ENCODE results near the gene SPINK4.

SPINK4 gene

DNA sequence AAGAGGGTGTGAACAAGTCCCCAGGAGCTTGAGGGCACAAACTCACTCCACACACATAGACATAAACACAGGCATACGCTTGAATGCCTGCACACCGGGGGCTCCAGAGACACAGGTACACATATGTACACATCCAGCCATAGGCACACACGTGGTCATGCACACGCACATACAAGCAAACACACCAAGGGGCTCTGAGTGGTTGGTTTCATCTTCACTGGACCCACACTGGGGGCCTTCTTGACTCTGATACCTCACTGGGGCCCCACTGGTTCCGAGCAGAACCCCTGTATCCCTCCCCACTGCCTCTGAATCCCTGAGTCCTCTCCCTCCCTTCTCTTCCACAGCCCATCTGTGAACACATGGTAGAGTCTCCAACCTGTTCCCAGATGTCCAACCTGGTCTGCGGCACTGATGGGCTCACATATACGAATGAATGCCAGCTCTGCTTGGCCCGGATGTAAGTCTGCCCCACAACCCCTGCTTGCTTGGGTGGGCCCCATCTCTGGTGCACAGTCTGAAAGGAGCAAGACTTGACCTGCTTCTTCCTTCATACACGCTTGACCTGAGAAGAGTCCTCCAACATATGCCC, 6.4 kb downstream of the SPINK4 start:
- no peak overlapping the region for H3K27ac ChIP-seq (ENCODE audit: low read length)

DNA sequence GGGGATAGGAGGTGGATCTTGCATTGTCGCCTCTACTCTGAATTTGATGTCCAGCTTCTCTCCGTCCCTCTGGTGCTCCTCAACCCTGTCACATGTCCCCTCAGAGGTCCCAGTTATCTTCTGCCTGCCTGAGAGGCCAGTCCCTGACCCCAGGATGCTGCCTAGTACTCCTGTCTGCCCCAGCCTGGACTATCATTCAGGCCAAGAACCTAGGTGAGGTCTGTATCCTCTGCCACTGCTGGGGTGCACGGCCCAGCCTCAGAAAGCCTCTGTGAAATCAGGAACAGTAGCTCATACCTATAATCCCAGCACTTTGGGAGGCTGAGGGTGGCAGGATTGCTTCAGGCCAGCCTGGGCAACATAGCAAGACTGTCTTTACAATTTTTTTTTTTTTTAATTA, 8.6 kb downstream of the SPINK4 start:
- no peak overlapping the region for H3K27ac ChIP-seq (ENCODE audit: low read length)
- no peak overlapping the region for H3K4me3 ChIP-seq (ENCODE audit: low read depth in 1 of 2, low read length in 2 of 2)
- H3K36me3 ChIP-seq (ENCODE audit: control insufficient read depth in 1 of 2, insufficient read depth in 2 of 2, low read length in 2 of 2): peaks cover 12 to 13% of the 10 kb centered on the region in 2 donors
- no peaks in the 10 kb centered on the region for H3K27me3 ChIP-seq (ENCODE audit: low read depth, low read length)
- no peaks in the 10 kb centered on the region for H3K9me3 ChIP-seq (ENCODE audit: control insufficient read depth in 1 of 2, low read length in 2 of 2)
- no peaks in the 10 kb centered on the region for H3K4me1 ChIP-seq (ENCODE audit: control insufficient read depth in 1 of 2, insufficient read depth in 2 of 2, low read length in 2 of 2)

More for the DNA sequence above, 6.4 kb downstream of the SPINK4 start:
- Histone ChIP-seq H3K4me1 (ENCODE audit: control insufficient read depth in 1 of 2, insufficient read depth in 2 of 2, low read length in 2 of 2) (no peaks in the 10 kb centered on the region), H3K4me3 (ENCODE audit: low read depth in 1 of 2, low read length in 2 of 2) (no peak overlapping the region), H3K36me3 (ENCODE audit: control insufficient read depth in 1 of 2, insufficient read depth in 2 of 2, low read length in 2 of 2) (peaks cover 0 to 3% of the 10 kb centered on the region in 2 donors), H3K9me3 (ENCODE audit: control insufficient read depth in 1 of 2, low read length in 2 of 2) (no peaks in the 10 kb centered on the region), H3K27me3 (ENCODE audit: low read depth, low read length) (no peaks in the 10 kb centered on the region)

DNA sequence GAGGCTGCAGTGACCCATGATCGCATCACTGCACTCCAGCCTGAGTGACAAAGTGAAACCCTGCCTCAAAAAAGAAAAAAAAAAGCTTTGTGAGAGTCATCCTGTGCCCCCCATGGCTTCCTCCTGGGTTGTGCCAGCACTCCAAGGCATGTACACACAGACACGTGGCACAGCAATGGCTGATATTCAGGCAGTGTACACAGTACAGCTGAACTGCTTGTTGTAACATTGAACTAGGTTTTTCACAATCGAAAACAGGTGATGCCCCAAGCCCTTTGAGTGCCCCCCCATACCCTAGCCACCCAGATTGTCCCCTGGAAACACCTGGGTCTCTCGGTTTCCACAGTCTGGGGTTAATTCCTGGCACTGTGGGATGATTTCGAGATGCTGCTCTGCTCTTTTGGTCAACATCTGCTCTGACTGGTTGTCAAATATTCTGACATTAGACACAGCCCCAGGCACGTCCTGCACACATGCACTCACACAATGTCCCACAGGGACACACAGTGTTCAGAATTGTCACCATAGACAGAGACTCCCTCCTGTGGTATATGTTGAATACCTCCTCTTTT, 9.2 kb downstream of the SPINK4 start:
- Histone ChIP-seq H3K9me3 (ENCODE audit: control insufficient read depth in 1 of 2, low read length in 2 of 2) (no peaks in the 10 kb centered on the region), H3K27ac (ENCODE audit: low read length) (no peak overlapping the region), H3K36me3 (ENCODE audit: control insufficient read depth in 1 of 2, insufficient read depth in 2 of 2, low read length in 2 of 2) (peaks cover 14 to 17% of the 10 kb centered on the region in 2 donors), H3K4me3 (ENCODE audit: low read depth in 1 of 2, low read length in 2 of 2) (no peak overlapping the region), H3K4me1 (ENCODE audit: control insufficient read depth in 1 of 2, insufficient read depth in 2 of 2, low read length in 2 of 2) (no peaks in the 10 kb centered on the region), H3K27me3 (ENCODE audit: low read depth, low read length) (no peaks in the 10 kb centered on the region)

DNA sequence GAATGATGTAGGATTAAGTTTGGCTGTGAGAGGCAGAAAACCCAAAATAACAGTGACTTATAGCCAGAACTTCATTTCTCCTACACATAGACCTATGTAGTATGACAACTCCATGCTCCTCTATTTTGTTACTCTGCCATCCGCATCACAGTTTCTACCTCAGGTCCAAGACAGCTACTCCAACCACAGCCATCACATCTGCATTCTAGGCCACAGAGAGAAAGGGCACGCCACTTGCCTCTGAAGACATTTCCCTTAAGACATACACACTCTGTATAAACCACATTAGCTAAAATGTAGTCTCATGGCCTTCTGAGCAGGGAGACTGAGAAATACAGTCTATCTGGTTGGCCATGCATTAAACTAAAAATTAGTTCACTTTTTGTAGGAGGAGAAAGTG, 10.0 kb downstream of the SPINK4 start:
- H3K36me3 ChIP-seq (ENCODE audit: control insufficient read depth in 1 of 2, insufficient read depth in 2 of 2, low read length in 2 of 2): peaks cover 22 to 25% of the 10 kb centered on the region in 2 donors
- H3K27ac ChIP-seq (ENCODE audit: low read length): no peak overlapping the region
- no peaks in the 10 kb centered on the region for H3K27me3 ChIP-seq (ENCODE audit: low read depth, low read length)
- H3K4me3 ChIP-seq (ENCODE audit: low read depth in 1 of 2, low read length in 2 of 2): no peak overlapping the region
- H3K4me1 ChIP-seq (ENCODE audit: control insufficient read depth in 1 of 2, insufficient read depth in 2 of 2, low read length in 2 of 2): no peaks in the 10 kb centered on the region
- no peaks in the 10 kb centered on the region for H3K9me3 ChIP-seq (ENCODE audit: control insufficient read depth in 1 of 2, low read length in 2 of 2)

DNA sequence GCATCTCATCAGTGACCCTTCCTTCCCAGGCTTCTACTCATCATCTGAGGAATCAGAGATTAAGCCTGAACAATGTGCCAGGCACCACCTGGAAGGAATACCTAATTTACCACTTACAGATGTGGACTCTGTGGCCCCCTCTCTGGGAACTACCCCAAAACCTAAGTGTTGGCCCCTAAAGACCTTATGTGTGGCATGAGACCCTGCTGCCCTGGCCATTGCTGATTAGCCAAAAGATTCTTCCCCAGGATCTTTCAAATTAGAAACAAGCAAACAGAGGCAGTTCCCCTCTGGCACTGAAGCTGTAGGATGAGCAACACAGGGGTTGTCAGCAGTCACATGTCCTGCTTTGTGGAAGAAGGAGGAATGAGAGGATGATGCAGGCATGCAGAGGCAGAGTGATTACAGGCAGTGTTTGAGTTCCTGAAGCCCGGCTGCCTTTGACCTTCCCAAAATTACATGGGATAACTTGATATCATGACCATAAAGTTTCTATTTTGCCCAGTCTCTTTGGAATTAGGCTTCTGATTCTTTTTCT, 10.6 kb downstream of the SPINK4 start:
- H3K36me3 ChIP-seq (ENCODE audit: control insufficient read depth in 1 of 2, insufficient read depth in 2 of 2, low read length in 2 of 2): peaks cover 27 to 31% of the 10 kb centered on the region in 2 donors
- H3K4me3 ChIP-seq (ENCODE audit: low read depth in 1 of 2, low read length in 2 of 2): no peak overlapping the region
- H3K27ac ChIP-seq (ENCODE audit: low read length): no peak overlapping the region
- H3K9me3 ChIP-seq (ENCODE audit: control insufficient read depth in 1 of 2, low read length in 2 of 2): no peaks in the 10 kb centered on the region
- H3K27me3 ChIP-seq (ENCODE audit: low read depth, low read length): no peaks in the 10 kb centered on the region
- H3K4me1 ChIP-seq (ENCODE audit: control insufficient read depth in 1 of 2, insufficient read depth in 2 of 2, low read length in 2 of 2): no peaks in the 10 kb centered on the region

DNA sequence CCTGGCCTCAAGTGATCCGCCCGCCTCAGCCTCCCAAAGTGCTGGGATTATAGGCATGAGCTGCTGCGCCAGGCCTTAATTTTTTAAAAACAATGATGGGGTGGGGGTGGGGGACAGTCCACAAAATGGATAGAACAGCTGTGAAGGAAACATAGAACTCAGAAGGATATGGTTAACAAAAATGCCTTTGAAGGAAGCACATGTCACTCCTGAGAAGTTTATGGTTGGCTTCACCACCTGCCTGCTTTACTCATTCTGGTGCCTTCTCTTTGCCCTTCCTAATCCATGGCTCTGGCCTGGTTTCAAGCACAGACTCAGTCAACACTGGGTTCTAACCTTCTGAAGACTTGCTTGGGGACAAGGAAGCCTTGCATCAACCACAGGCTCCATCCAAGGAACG, 14.2 kb downstream of the SPINK4 start:
- peaks cover 50 to 61% of the 10 kb centered on the region in 2 donors for H3K36me3 ChIP-seq (ENCODE audit: control insufficient read depth in 1 of 2, insufficient read depth in 2 of 2, low read length in 2 of 2)
- H3K27me3 ChIP-seq (ENCODE audit: low read depth, low read length): no peaks in the 10 kb centered on the region
- H3K9me3 ChIP-seq (ENCODE audit: control insufficient read depth in 1 of 2, low read length in 2 of 2): no peaks in the 10 kb centered on the region
- no peak overlapping the region for H3K4me3 ChIP-seq (ENCODE audit: low read depth in 1 of 2, low read length in 2 of 2)
- no peaks in the 10 kb centered on the region for H3K4me1 ChIP-seq (ENCODE audit: control insufficient read depth in 1 of 2, insufficient read depth in 2 of 2, low read length in 2 of 2)
- H3K27ac ChIP-seq (ENCODE audit: low read length): no peak overlapping the region

DNA sequence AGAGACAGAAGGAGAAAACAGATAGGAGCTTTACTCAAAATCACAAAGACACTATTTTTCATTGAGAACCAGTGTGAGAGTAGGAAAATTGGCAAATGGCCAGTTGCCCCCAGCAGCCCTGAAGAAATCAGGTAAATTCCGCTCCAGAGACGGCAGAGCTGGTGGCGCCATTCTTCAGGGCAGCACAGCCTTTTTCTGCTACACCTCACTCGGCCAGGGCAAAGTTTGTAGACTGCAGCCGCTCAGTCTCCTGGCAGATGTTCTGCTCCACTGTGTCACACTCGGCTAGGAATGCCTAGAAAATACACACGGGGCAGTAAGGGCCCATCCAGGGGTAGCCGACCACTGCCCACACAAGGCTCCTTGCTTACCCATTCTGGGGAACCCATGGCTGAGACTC, 15.0 kb downstream of the SPINK4 start:
- H3K36me3 ChIP-seq (ENCODE audit: control insufficient read depth in 1 of 2, insufficient read depth in 2 of 2, low read length in 2 of 2): peaks cover 58 to 69% of the 10 kb centered on the region in 2 donors
- no peak overlapping the region for H3K27ac ChIP-seq (ENCODE audit: low read length)
- no peak overlapping the region for H3K4me3 ChIP-seq (ENCODE audit: low read depth in 1 of 2, low read length in 2 of 2)
- H3K27me3 ChIP-seq (ENCODE audit: low read depth, low read length): no peaks in the 10 kb centered on the region
- no peaks in the 10 kb centered on the region for H3K4me1 ChIP-seq (ENCODE audit: control insufficient read depth in 1 of 2, insufficient read depth in 2 of 2, low read length in 2 of 2)
- no peaks in the 10 kb centered on the region for H3K9me3 ChIP-seq (ENCODE audit: control insufficient read depth in 1 of 2, low read length in 2 of 2)

DNA sequence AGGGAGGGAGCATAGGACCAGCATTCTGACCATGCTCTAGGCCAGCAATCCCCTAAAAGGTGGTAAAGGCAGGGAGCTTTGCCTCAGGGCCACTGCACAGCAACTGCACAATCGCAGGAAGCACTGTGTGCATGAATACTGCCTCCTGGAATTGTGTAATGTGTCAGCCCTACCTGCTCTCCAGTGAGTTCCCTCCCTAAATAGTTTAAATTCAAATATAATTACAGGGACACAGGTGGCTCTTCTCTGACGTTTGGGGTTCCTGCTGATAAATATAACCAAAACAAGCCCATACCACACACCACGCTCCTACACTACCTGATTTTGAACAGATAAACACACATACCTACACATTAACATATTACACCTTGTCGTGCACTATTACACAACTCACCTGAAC, 15.5 kb downstream of the SPINK4 start:
- Histone ChIP-seq H3K27ac (ENCODE audit: low read length) (no peak overlapping the region), H3K4me1 (ENCODE audit: control insufficient read depth in 1 of 2, insufficient read depth in 2 of 2, low read length in 2 of 2) (no peaks in the 10 kb centered on the region), H3K27me3 (ENCODE audit: low read depth, low read length) (no peaks in the 10 kb centered on the region), H3K36me3 (ENCODE audit: control insufficient read depth in 1 of 2, insufficient read depth in 2 of 2, low read length in 2 of 2) (peaks cover 62 to 73% of the 10 kb centered on the region in 2 donors), H3K4me3 (ENCODE audit: low read depth in 1 of 2, low read length in 2 of 2) (no peak overlapping the region), H3K9me3 (ENCODE audit: control insufficient read depth in 1 of 2, low read length in 2 of 2) (no peaks in the 10 kb centered on the region)

DNA sequence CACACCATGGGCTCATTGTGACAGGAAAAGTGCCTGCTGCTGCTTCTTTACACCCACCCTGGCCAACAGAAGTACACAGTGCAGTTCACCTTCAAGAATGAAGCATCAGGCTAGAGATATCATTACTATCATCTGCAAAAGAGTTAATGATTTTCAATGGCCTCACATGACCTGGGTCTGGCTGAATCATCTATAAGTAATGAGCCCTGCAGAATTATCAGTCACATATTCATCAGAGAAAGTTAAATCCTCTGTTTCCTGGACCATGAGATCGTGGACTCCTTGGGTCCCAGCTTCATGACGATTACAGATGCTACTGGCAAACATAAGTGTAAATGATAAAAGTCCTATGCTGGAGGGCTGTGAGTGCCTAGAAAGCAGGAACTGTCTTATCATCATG, 16.3 kb downstream of the SPINK4 start:
- Histone ChIP-seq H3K36me3 (ENCODE audit: control insufficient read depth in 1 of 2, insufficient read depth in 2 of 2, low read length in 2 of 2) (peaks cover 68 to 81% of the 10 kb centered on the region in 2 donors), H3K4me1 (ENCODE audit: control insufficient read depth in 1 of 2, insufficient read depth in 2 of 2, low read length in 2 of 2) (no peaks in the 10 kb centered on the region), H3K4me3 (ENCODE audit: low read depth in 1 of 2, low read length in 2 of 2) (no peak overlapping the region), H3K9me3 (ENCODE audit: control insufficient read depth in 1 of 2, low read length in 2 of 2) (no peaks in the 10 kb centered on the region), H3K27ac (ENCODE audit: low read length) (no peak overlapping the region), H3K27me3 (ENCODE audit: low read depth, low read length) (no peaks in the 10 kb centered on the region)

DNA sequence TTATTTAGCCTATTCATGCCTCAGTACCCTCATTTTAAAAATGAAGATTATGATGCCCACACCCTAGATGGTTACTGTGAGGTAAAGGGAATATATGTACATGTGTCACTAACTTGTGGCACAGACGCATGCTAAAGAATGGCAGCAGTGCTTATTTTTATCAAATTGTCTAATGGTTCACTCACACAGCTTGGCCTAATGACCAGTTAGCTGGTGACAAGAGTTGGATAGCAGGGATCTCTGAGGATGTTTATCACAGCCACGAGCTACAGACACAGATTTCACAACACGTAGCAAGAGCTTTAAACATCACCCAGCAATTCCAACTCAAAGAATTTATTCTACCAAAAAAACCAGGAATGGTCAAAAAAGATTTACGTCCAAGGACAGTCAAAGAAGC, 17.3 kb downstream of the SPINK4 start:
- H3K4me3 ChIP-seq (ENCODE audit: low read depth in 1 of 2, low read length in 2 of 2): no peak overlapping the region
- no peaks in the 10 kb centered on the region for H3K27me3 ChIP-seq (ENCODE audit: low read depth, low read length)
- H3K4me1 ChIP-seq (ENCODE audit: control insufficient read depth in 1 of 2, insufficient read depth in 2 of 2, low read length in 2 of 2): no peaks in the 10 kb centered on the region
- peaks cover 68 to 88% of the 10 kb centered on the region in 2 donors for H3K36me3 ChIP-seq (ENCODE audit: control insufficient read depth in 1 of 2, insufficient read depth in 2 of 2, low read length in 2 of 2)
- H3K27ac ChIP-seq (ENCODE audit: low read length): no peak overlapping the region
- no peaks in the 10 kb centered on the region for H3K9me3 ChIP-seq (ENCODE audit: control insufficient read depth in 1 of 2, low read length in 2 of 2)

DNA sequence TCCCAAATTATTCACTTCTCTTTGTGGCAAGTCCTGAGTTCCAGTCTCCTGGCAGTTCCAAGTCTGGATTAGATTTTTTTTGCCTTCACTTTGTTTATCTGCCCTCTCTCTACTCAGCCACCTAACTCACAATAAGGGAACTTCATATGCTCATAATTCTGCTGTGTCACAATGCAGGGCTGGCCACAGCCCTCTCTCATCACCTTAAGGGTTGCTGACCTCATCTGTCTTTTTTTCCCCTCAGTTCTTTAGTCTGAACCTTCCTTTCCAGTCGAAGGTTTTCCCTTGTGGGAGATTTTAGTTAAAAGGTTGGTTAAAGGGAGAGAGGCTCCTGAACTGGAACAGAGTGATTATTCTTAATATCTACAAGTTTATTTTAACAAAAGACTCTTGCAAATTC, 20.4 kb downstream of the SPINK4 start:
- no peak overlapping the region for H3K4me3 ChIP-seq (ENCODE audit: low read depth in 1 of 2, low read length in 2 of 2)
- peaks cover under 1 to 11% of the 10 kb centered on the region in 2 donors for H3K4me1 ChIP-seq (ENCODE audit: control insufficient read depth in 1 of 2, insufficient read depth in 2 of 2, low read length in 2 of 2)
- no peaks in the 10 kb centered on the region for H3K27me3 ChIP-seq (ENCODE audit: low read depth, low read length)
- H3K36me3 ChIP-seq (ENCODE audit: control insufficient read depth in 1 of 2, insufficient read depth in 2 of 2, low read length in 2 of 2): peaks cover 46 to 59% of the 10 kb centered on the region in 2 donors
- no peak overlapping the region for H3K27ac ChIP-seq (ENCODE audit: low read length)
- no peaks in the 10 kb centered on the region for H3K9me3 ChIP-seq (ENCODE audit: control insufficient read depth in 1 of 2, low read length in 2 of 2)

Data from muscle layer of duodenum (tissue), 2 donors.